OCI-LY7 (cell line): ENCODE data around the gene RIC8B. TPM values are rescaled to one million over a fixed set of nuclear protein-coding genes. Genes with fewer than 3 reads are reported as not detected.

ENCODE experiments used
- BruUV-seq: library from RNA; stranded (reverse); fragments of 400-500 nt; replicated peaks from 2 replicates; lab custom pipeline; 2021; lab: Mats Ljungman, UMichigan
- CTCF ChIA-PET: fragments of 300-600 bp; sonication (Branson Sonifier 250); formaldehyde crosslinking; loops from one replicate; lab custom pipeline; 2022; ENCODE audit warnings: antibody characterized with exemption; ENCODE audit not compliant: unreplicated experiment; lab: Charles Lee
- POLR2A ChIA-PET: fragments of 300-600 bp; sonication (Branson Sonifier 250); formaldehyde crosslinking; loops from one replicate; lab custom pipeline; 2022; ENCODE audit warnings: antibody characterized with exemption; lab: Charles Lee
- DNase-seq: peaks from one replicate; pipeline ENCODE4 v3.0.0-alpha.2; 2015; ENCODE audit warnings: low spot score
- H2AFZ ChIP-seq: fragments of 200-600 bp; sonication (generic), shearing (Covaris generic); 2 replicates; pipeline ENCODE4 v1.6.1; 2014; ENCODE audit warnings: mild to moderate bottlenecking, antibody characterized with exemption, low read length, moderate library complexity
- H3K27ac ChIP-seq: fragments of 200-600 bp; sonication (generic); 2 replicates; pipeline ENCODE4 v1.5.1; 2014; ENCODE audit warnings: mixed run types, low read depth, mild to moderate bottlenecking, moderate library complexity, low read length, inconsistent platforms; ENCODE audit not compliant: poor library complexity, severe bottlenecking
- H3K36me3 ChIP-seq: fragments of 200-600 bp; sonication (generic); 2 replicates; pipeline ENCODE4 v1.6.1; 2014; ENCODE audit warnings: mild to moderate bottlenecking, antibody characterized with exemption, low read length, moderate library complexity, mixed read lengths; ENCODE audit not compliant: insufficient read depth
- H3K4me1 ChIP-seq: fragments of 200-600 bp; sonication (generic); 2 replicates; pipeline ENCODE4 v1.5.1; 2014; ENCODE audit warnings: mild to moderate bottlenecking, low read length; ENCODE audit not compliant: insufficient read depth, poor library complexity, severe bottlenecking
- H3K4me2 ChIP-seq: fragments of 200-600 bp; sonication (generic); 2 replicates; pipeline ENCODE4 v1.6.1; 2014; ENCODE audit warnings: mild to moderate bottlenecking, low read length
- H3K4me3 ChIP-seq: fragments of 200-600 bp; sonication (generic); 2 replicates; pipeline ENCODE4 v1.5.1; 2014; ENCODE audit warnings: mild to moderate bottlenecking, low read depth, low read length; ENCODE audit not compliant: poor library complexity, severe bottlenecking
- H3K79me2 ChIP-seq: fragments of 200-600 bp; sonication (generic); 2 replicates; pipeline ENCODE4 v1.6.1; 2016; ENCODE audit warnings: low read depth, mild to moderate bottlenecking, low read length, moderate library complexity, mixed read lengths; ENCODE audit not compliant: insufficient read depth
- H3K9me2 ChIP-seq: fragments of 200-600 bp; sonication (generic); 2 replicates; pipeline ENCODE4 v1.6.1; 2016; ENCODE audit warnings: mild to moderate bottlenecking, low read length, mixed read lengths; ENCODE audit not compliant: insufficient read depth
- H3K9me3 ChIP-seq: fragments of 200-600 bp; sonication (generic); 2 replicates; pipeline ENCODE4 v1.6.1; 2014; ENCODE audit warnings: mild to moderate bottlenecking, mixed run types, low read length, mixed read lengths
- H4K20me1 ChIP-seq: fragments of 200-600 bp; sonication (generic); 2 replicates; pipeline ENCODE4 v1.6.1; 2014; ENCODE audit warnings: mild to moderate bottlenecking, antibody characterized with exemption, low read length, moderate library complexity, mixed read lengths; ENCODE audit not compliant: insufficient read depth
- CTCF ChIP-seq: fragments of 200-600 bp; sonication (generic); conservative IDR thresholded peaks from 2 replicates; pipeline ENCODE4 v1.5.1; 2014; ENCODE audit warnings: mild to moderate bottlenecking, antibody characterized with exemption, low read length, moderate library complexity, mixed read lengths
- EZH2phosphoT487 ChIP-seq: fragments of 200-600 bp; sonication (generic); IDR thresholded peaks from 2 replicates; pipeline ENCODE4 v1.6.1; 2018; ENCODE audit warnings: low read depth, borderline replicate concordance, mild to moderate bottlenecking, mixed run types, antibody characterized with exemption, low read length, moderate library complexity, mixed read lengths
- intact Hi-C: fragments of 100-400 bp; cut with micrococcal nuclease; formaldehyde crosslinking; loops from one replicate; pipeline ENCODE4 v1.10.0; 2022; ENCODE audit not compliant: unreplicated experiment
- total RNA-seq, 2 experiments: library from RNA; depleted of rRNA in 1 of 2; stranded (reverse); fragments of >200 nt in 1 of 2; shearing (Covaris generic) in 1 of 2; gene quantifications; 2 replicates each; pipeline ENCODE4 v1.2.3, GENCODE V29; 2014 to 2022

The RIC8B gene
- total RNA-seq, 2 experiments from 2014 or later: 9.6 TPM; not detected in 1

GRCh38 chr12:106776897-106777296 is 2.4 kb downstream of the RIC8B start:
- Histone ChIP-seq H3K4me1 (no peaks in the 10 kb centered on the region), H3K9me2 (no peaks in the 10 kb centered on the region), H2AFZ (no peak overlapping the region), H3K36me3 (no peaks in the 10 kb centered on the region; the same call in 1 of the 2 replicates), H3K4me2 (no peak overlapping the region), H3K27ac (no peak overlapping the region), H3K4me3 (no peak overlapping the region), H3K79me2 (no peaks in the 10 kb centered on the region), H4K20me1 (no peaks in the 10 kb centered on the region), H3K9me3 (no peaks in the 10 kb centered on the region)
- no TSS peak for BruUV-seq
- TF ChIP-seq EZH2phosphoT487: no peak
- no peak for TF ChIP-seq CTCF
- POLR2A ChIA-PET: interaction anchor here (0.6 to 2.0 kb wide), 4 partner anchors 13 to 229 kb away, joined by 3 to 12 read pairs (median 4); no protein-coding TSS in a partner anchor
- intact Hi-C loops: no loop called here
- CTCF ChIA-PET: no interaction called here
- no peak for DNase-seq

- CTCF ChIA-PET: no interaction called here
- Histone ChIP-seq H3K36me3 (no peaks in the 10 kb centered on the region), H3K4me1 (no peaks in the 10 kb centered on the region), H2AFZ (no peak overlapping the region), H3K9me2 (no peaks in the 10 kb centered on the region), H3K4me2 (no peak overlapping the region), H3K79me2 (no peaks in the 10 kb centered on the region), H3K9me3 (no peaks in the 10 kb centered on the region), H4K20me1 (no peaks in the 10 kb centered on the region), H3K27ac (no peak overlapping the region), H3K4me3 (no peak overlapping the region)
- POLR2A ChIA-PET: interaction anchor here (1.3 kb wide), 1 partner anchor 10 kb away, joined by 3 read pairs; no protein-coding TSS in a partner anchor
- TF ChIP-seq CTCF (no peak), EZH2phosphoT487 (no peak)
- intact Hi-C loops: no loop called here
- no TSS peak for BruUV-seq
- DNase-seq: no peak
These were observed 5.6 kb downstream of the RIC8B start for GRCh38 chr12:106780010-106780631.

GRCh38 chr12:106782619-106783018 is 8.1 kb downstream of the RIC8B start:
- TF ChIP-seq EZH2phosphoT487: no peak
- no peak for TF ChIP-seq CTCF

More at GRCh38 chr12:106782619-106783018, 8.1 kb downstream of the RIC8B start:
- ChIA-PET CTCF (no interaction called here), POLR2A (interaction anchor here (0.6 kb wide), 1 partner anchor 347 kb away, joined by 4 read pairs; no protein-coding TSS in a partner anchor)
- Histone ChIP-seq H3K79me2 (no peaks in the 10 kb centered on the region), H3K4me1 (no peaks in the 10 kb centered on the region), H2AFZ (no peak overlapping the region), H3K4me2 (no peak overlapping the region), H3K27ac (no peak overlapping the region), H4K20me1 (no peaks in the 10 kb centered on the region), H3K9me2 (no peaks in the 10 kb centered on the region), H3K4me3 (no peak overlapping the region), H3K9me3 (no peaks in the 10 kb centered on the region), H3K36me3 (no peaks in the 10 kb centered on the region)
- BruUV-seq: no TSS peak
- intact Hi-C loops: no loop called here
- no peak for DNase-seq
